SU-DHL-6 (cell line): ENCODE measurements around the gene LCN10.

Experiments
- H2AFZ ChIP-seq: fragments of 200-600 bp; sonication (generic); 2 replicates; pipeline ENCODE4 v1.6.1; 2014; ENCODE audit warnings: low read depth, mild to moderate bottlenecking, moderate library complexity, mixed read lengths, antibody characterized with exemption, low read length; ENCODE audit not compliant: severe bottlenecking
- H3F3A ChIP-seq: fragments of 200-600 bp; shearing (Covaris generic); 2 replicates; pipeline ENCODE4 v1.6.0; 2016; ENCODE audit warnings: antibody characterized with exemption, mild to moderate bottlenecking; ENCODE audit not compliant: insufficient read depth
- H3K27ac ChIP-seq: fragments of 200-600 bp; sonication (generic); 2 replicates; pipeline ENCODE4 v1.5.1; 2016; ENCODE audit warnings: low read depth, mild to moderate bottlenecking, low read length, moderate library complexity, mixed read lengths
- H3K27me3 ChIP-seq: fragments of 200-600 bp; sonication (generic), shearing (Covaris generic); 2 replicates; pipeline ENCODE4 v1.6.0; 2014; ENCODE audit warnings: mild to moderate bottlenecking, low read length
- H3K36me3 ChIP-seq: fragments of 200-600 bp; sonication (generic); 2 replicates; pipeline ENCODE4 v1.6.1; 2014; ENCODE audit warnings: mild to moderate bottlenecking, low read length, mixed read lengths
- H3K4me2 ChIP-seq: fragments of 300-600, 200-600 bp; shearing (Covaris generic), sonication (generic); 2 replicates; pipeline ENCODE4 v1.6.0; 2014; ENCODE audit warnings: low read length, low read depth, mild to moderate bottlenecking; ENCODE audit not compliant: poor library complexity, severe bottlenecking
- H3K4me3 ChIP-seq: fragments of 200-600 bp; sonication (generic); 2 replicates; pipeline ENCODE4 v1.5.1; 2014; ENCODE audit warnings: antibody characterized with exemption, low read length, mild to moderate bottlenecking, mixed read lengths; ENCODE audit not compliant: insufficient read depth, poor library complexity, severe bottlenecking
- H3K79me2 ChIP-seq: fragments of 200-600 bp; sonication (generic); 2 replicates; pipeline ENCODE4 v1.6.1; 2014; ENCODE audit warnings: mild to moderate bottlenecking, low read length, moderate library complexity; ENCODE audit not compliant: insufficient read depth
- H3K9ac ChIP-seq: fragments of 200-600 bp; sonication (generic); 2 replicates; pipeline ENCODE4 v1.7.0; 2014; ENCODE audit warnings: mild to moderate bottlenecking, low read length
- H3K9me2 ChIP-seq: fragments of 200-600 bp; sonication (generic); replicated peaks from 2 replicates; pipeline ENCODE4 v1.6.1; 2014; ENCODE audit warnings: low read length; ENCODE audit not compliant: insufficient read depth
- H3K9me3 ChIP-seq: fragments of 200-600 bp; sonication (generic); 2 replicates; pipeline ENCODE4 v1.6.1; 2014; ENCODE audit warnings: low read length, mixed read lengths; ENCODE audit not compliant: insufficient read depth
- H4K20me1 ChIP-seq: fragments of 200-600 bp; sonication (generic); 2 replicates; pipeline ENCODE4 v1.6.1; 2014; ENCODE audit warnings: low read depth, mild to moderate bottlenecking, antibody characterized with exemption, low read length, moderate library complexity, mixed read lengths
- CTCF ChIP-seq: fragments of 200-600 bp; sonication (generic); IDR thresholded peaks from one replicate; pipeline ENCODE4 v1.5.1; 2017; ENCODE audit warnings: antibody characterized with exemption, mild to moderate bottlenecking, low read length, moderate library complexity; ENCODE audit not compliant: insufficient read depth, poor library complexity, severe bottlenecking
- EZH2phosphoT487 ChIP-seq: fragments of 200-600 bp; sonication (generic), shearing (Covaris generic); conservative IDR thresholded peaks from 2 replicates; pipeline ENCODE4 v1.6.1; 2018; ENCODE audit warnings: mild to moderate bottlenecking, antibody characterized with exemption, low read length, moderate library complexity, mixed read lengths

LCN10 gene

GRCh38 chr9:136750526-136750925 lies 7.8 kb upstream of the LCN10 start:
- H3K4me2 ChIP-seq, result no peak overlapping the region
- H3K27ac ChIP-seq, result no peak overlapping the region
- no peaks in the 10 kb centered on the region for H3K79me2 ChIP-seq
- no peak overlapping the region for H3K4me3 ChIP-seq
- H3K9me3 ChIP-seq, result peaks cover 9% of the 10 kb centered on the region; the same call in 1 of the 2 replicates
- no peak overlapping the region for H3K9ac ChIP-seq
- H4K20me1 ChIP-seq, result no peaks in the 10 kb centered on the region
- no peak overlapping the region for H2AFZ ChIP-seq
- TF ChIP-seq EZH2phosphoT487 (no peak), CTCF (no peak)
- H3K9me2 ChIP-seq, result no peaks in the 10 kb centered on the region
- no peaks in the 10 kb centered on the region for H3F3A ChIP-seq
- no peaks in the 10 kb centered on the region for H3K36me3 ChIP-seq
- H3K27me3 ChIP-seq, result no peaks in the 10 kb centered on the region

- no peak overlapping the region for H3K27ac ChIP-seq
- no peaks in the 10 kb centered on the region for H3F3A ChIP-seq
- no peak overlapping the region for H3K4me3 ChIP-seq
- TF ChIP-seq EZH2phosphoT487 (no peak), CTCF (no peak)
- H3K9me3 ChIP-seq, result peaks cover 9% of the 10 kb centered on the region; the same call in 1 of the 2 replicates
- H2AFZ ChIP-seq, result no peak overlapping the region
- H3K4me2 ChIP-seq, result no peak overlapping the region
- H3K36me3 ChIP-seq, result no peaks in the 10 kb centered on the region
- H3K9ac ChIP-seq, result no peak overlapping the region
- no peaks in the 10 kb centered on the region for H3K27me3 ChIP-seq
- H3K79me2 ChIP-seq, result no peaks in the 10 kb centered on the region
- H4K20me1 ChIP-seq, result no peaks in the 10 kb centered on the region
- H3K9me2 ChIP-seq, result no peaks in the 10 kb centered on the region
Measured at GRCh38 chr9:136748666-136749611, 6.2 kb upstream of the LCN10 start.

- Histone ChIP-seq H3F3A (no peaks in the 10 kb centered on the region), H4K20me1 (no peaks in the 10 kb centered on the region), H3K9me3 (peaks cover 9% of the 10 kb centered on the region; the same call in 1 of the 2 replicates), H3K27me3 (no peaks in the 10 kb centered on the region), H3K27ac (no peak within 1 kb of the TSS), H2AFZ (no peak within 1 kb of the TSS), H3K9ac (no peak within 1 kb of the TSS), H3K4me3 (no peak within 1 kb of the TSS), H3K4me2 (no peak within 1 kb of the TSS), H3K36me3 (no peaks in the 10 kb centered on the region), H3K9me2 (no peaks in the 10 kb centered on the region), H3K79me2 (no peaks in the 10 kb centered on the region)
- TF ChIP-seq CTCF (no peak), EZH2phosphoT487 (no peak)
Measured at GRCh38 chr9:136748201-136748600, 5.5 kb upstream of the LCN10 start, which contains the start of gene LCN6. Gene LCN6, minus strand, starts transcription at chr9:136748525. Its CDS starts 42 bp downstream, at chr9:136748483.
